GM18517 (cell line): ENCODE measurements around the gene SLC44A2.
A peak's percentile ranks its signal among the peaks of the same experiment; 100 is the strongest.

Source experiments
- ATAC-seq: cut with Tn5 transposase; IDR thresholded peaks from one replicate; pipeline ENCODE4 v1.9.1; 2021; ENCODE audit warnings: mild to moderate bottlenecking, moderate library complexity; ENCODE audit not compliant: unreplicated experiment

The SLC44A2 gene

GRCh38 chr19:10615429-10616023, 9.8 kb upstream of the SLC44A2 start:
- no peak for ATAC-seq

GRCh38 chr19:10617409-10618121, 7.8 kb upstream of the SLC44A2 start:
- no peak for ATAC-seq

GRCh38 chr19:10618846-10619245, 6.5 kb upstream of the SLC44A2 start:
- no peak for ATAC-seq

DNA sequence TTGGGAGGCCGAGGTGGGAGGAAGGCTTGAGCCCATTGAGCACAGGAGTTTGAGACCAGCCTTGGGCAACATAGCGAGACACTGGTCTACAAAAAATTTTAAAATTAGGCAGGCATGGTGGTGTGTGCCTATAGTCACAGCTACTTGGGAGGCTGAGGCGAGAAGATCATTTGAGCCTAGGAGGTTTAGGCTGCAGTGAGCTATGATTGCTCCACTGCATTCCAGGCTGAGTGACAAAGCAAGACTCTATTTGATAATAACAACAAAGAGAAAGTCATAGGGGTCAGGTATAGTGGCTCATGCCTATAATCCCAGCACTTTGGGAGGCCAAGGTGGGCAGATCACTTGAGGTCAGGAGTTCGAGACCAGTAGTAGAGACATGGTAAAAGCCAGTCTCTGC, 4.6 kb upstream of the SLC44A2 start:
- ATAC-seq, result no peak

- no peak for ATAC-seq
These were observed 3.4 kb upstream of the SLC44A2 start for GRCh38 chr19:10621966-10622365.

DNA sequence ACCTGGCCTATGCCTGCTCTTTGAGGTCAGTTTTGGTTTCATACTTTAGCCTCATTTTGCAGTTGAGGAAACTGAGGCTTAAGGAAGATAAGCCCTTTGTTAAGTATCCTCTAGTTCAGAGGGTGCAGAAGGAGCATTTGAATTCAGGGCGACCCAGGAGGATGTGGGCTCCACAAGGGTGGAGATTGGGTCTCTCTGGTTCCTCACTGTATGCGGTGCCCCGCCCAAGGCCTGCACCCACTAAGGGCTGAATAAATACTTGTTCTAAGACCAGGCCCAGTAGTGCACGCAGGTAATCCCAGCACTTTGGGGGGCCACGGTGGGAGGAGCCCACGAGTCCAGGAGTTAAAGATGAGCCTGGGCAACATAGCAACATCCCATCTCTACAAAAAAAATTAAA, 768 bp upstream of the SLC44A2 start:
- no peak for ATAC-seq

GRCh38 chr19:10625762-10626138, 397 bp downstream of the SLC44A2 start:
- no peak for ATAC-seq

DNA sequence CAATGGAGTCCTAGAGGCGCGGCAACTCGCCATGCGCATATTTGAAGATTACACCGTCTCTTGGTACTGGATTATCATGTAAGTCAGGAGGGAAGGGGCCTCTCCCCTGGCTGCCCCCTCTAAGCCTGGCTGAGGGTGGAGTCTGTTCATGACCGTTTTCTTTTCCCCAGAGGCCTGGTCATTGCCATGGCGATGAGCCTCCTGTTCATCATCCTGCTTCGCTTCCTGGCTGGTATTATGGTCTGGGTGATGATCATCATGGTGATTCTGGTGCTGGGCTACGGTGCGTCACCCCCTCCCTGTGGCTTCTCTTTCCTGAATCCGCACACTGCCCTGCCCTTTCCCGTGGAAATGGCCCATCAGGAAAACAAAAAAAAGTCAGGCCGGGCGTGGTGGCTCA, 6.5 kb downstream of the SLC44A2 start:
- ATAC-seq, result no peak

GRCh38 chr19:10634430-10634829, 9.1 kb downstream of the SLC44A2 start:
- no peak for ATAC-seq

DNA sequence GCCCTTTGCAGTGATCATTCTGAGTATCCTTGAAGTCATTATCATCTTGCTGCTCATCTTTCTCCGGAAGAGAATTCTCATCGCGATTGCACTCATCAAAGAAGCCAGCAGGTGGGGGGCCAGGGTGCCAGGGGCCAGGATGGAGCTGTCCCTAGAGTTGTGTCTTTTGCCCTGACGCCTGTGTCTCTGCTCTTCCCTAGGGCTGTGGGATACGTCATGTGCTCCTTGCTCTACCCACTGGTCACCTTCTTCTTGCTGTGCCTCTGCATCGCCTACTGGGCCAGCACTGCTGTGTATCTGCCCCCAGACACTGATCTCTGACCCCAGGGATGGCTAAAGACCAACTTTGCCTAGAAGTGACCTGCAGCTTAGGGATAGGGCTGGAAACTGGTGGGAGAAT, 9.6 kb downstream of the SLC44A2 start:
- no peak for ATAC-seq

DNA sequence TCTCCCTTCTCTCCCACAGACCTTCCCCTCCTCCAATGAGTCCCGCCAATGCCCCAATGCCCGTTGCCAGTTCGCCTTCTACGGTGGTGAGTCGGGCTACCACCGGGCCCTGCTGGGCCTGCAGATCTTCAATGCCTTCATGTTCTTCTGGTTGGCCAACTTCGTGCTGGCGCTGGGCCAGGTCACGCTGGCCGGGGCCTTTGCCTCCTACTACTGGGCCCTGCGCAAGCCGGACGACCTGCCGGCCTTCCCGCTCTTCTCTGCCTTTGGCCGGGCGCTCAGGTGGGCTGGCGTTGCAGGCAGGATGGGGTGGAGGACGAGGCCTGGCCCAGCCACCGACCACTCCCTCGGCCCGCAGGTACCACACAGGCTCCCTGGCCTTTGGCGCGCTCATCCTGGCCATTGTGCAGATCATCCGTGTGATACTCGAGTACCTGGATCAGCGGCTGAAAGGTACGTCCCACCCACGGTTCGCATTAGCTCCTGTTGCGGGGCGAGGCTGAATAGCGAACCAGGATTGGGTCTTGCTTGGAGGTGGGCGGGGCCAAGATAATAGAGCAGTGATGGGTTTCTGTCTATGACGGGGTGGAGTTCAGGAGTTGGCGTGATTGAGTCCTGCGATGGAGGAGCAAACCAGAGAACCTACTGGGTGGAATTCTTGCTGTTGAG, 11.1 kb downstream of the SLC44A2 start:
- ATAC-seq, result no peak

DNA sequence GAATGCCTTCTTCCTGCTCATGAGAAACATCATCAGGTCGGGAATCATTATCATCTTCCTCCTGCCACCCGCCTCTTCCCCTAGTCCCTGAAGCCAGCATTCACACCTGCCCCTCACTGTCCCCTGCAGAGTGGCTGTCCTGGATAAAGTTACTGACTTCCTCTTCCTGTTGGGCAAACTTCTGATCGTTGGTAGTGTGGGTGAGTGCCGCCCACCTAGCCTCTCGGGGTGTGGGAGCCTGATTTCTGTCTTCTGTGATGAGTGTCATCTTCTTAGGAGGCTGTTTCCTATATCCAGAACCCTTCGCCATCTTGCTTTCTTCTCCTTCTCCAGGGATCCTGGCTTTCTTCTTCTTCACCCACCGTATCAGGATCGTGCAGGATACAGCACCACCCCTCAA, 12.5 kb downstream of the SLC44A2 start:
- no peak for ATAC-seq

DNA sequence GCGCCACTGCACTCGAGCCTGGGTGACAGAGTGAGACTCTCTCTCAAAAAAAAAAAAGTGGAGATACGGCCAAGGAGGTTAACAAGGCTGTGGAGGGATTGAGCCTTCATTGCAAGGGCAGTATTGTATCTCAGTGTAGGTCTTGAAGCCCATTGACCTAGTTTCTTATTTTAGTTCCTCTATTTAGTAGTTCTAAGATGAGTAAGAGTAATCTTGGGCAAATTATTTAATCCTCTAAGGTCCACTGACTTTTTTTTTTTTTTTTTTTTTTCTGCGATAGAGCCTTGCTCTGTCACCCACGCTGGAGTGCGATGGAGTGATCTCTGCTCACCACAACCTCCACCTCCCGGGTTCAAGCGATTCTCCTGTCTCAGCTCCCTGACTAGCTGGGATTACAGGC, 14.5 kb downstream of the SLC44A2 start:
- peak; percentile 60 for ATAC-seq

DNA sequence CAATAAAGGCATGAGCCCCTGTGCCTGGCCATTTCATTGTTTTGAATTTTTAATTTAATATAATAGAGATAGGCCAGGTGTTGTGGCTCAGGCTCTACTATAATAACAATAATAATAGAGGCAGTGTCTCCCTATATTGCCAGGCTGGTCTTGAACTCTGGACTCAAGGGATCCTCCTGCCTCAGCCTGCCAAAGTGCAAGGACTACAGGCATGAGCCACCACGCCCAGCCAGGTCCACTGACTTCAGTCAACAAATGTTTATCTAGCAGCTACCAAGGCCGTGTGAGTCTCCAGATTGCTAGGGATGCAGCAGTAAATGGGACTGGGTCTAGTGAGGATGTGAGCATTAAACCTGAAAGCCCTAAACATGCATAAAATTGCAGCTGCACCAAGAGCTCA, 15.0 kb downstream of the SLC44A2 start:
- no peak for ATAC-seq

DNA sequence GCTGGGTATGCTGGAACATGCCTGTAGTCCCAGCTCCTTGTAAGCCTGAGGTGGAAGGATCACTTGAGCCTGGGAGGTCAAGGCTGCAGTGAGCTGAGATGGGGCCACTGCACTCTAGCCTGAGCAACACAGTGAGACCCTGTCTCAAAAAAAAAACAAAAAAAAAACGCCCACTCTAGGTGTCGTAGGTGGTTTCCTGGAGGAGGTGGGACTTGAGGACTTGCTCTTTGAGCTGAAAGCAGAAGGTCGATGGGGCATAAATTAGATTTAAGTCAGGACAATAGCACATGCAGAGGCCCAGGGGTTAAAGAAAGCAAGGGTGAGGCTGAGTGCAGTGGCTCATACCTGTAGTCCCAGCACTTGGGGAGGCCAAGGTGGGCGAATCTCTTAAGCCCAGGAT, 15.9 kb downstream of the SLC44A2 start:
- no peak for ATAC-seq

DNA sequence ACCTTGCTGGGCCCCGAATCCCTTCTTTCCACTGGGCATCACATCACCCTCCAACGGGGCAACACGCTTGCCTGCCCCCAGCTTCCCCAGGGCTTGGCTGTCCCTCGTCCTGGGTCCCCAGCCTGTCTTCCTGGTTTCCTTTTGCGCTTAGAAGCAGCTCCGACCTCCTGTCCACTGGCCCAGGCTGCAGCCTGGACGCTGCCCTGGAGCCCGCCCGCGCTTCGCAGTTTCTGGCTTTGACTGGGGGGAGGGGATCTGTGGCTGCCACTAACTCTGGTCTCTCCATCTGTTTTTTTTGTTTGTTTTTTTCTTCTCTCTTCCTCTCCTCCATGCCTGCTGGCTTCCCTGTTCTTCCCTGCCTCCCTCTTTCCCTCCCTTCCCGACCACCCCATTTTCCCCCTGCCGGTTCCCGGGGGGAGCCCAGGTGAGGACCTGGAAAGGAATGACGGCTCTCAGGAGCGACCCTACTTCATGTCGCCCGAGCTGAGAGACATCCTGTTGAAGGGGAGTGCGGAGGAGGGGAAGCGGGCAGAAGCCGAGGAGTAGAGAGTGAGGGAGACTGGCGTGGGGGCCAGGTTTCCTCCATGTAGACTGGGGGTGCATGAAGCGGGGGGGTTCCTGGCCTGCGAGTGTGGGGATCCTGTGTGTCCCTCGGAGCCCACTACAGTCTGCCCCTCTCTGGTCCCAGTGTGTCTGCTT, 17.3 kb downstream of the SLC44A2 start:
- no peak for ATAC-seq

DNA sequence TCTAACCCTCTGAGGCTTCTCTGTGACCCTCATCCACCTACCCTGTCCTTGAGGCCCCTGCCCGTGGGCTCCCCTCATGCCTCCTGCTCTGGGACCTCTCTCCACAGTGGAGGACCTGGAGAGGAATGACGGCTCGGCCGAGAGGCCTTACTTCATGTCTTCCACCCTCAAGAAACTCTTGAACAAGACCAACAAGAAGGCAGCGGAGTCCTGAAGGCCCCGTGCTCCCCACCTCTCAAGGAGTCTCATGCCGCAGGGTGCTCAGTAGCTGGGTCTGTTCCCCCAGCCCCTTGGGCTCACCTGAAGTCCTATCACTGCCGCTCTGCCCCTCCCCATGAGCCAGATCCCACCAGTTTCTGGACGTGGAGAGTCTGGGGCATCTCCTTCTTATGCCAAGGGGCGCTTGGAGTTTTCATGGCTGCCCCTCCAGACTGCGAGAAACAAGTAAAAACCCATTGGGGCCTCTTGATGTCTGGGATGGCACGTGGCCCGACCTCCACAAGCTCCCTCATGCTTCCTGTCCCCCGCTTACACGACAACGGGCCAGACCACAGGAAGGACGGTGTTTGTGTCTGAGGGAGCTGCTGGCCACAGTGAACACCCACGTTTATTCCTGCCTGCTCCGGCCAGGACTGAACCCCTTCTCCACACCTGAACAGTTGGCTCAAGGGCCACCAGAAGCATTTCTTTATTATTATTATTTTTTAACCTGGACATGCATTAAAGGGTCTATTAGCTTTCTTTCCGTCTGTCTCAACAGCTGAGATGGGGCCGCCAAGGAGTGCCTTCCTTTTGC, 18.0 kb downstream of the SLC44A2 start:
- no peak for ATAC-seq

GRCh38 chr19:10643968-10644259, 18.6 kb downstream of the SLC44A2 start:
- ATAC-seq, result no peak

- no peak for ATAC-seq
These were observed 19.1 kb downstream of the SLC44A2 start for GRCh38 chr19:10644260-10645007.

DNA sequence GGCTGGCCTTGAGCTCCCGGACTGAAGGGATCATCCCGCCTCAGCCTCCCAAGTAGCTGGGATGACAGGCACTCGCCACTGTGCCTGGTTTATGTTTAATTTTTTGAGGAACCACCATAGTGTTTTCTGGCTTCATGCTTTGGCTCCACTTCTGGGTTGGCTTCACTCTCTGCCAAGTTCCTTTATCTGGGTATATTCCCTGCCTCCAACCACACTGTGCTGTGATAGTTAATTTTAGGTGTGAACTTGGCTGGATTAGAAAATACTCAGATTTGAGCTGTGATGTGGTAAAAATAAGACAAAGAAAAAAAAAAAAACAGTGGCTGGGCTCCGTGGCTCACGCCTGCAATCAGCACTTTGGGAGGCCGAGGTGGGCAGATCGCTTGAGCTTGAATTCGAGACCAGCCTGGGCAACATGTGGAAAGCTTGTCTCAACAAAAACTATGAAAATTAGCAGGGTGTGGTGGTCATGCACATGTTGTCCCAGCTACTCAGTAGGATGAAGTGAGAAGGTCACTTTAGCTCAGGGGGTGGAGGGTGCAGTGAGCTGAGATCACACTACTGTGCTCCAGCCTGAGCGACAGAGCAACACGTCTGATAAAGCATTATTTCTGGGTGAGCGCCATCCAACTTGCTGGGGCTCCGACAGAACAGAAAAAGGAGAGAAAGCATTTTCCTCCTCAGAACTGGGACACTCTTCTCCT, 21.3 kb downstream of the SLC44A2 start:
- no peak for ATAC-seq
